Inferior parietal cortex (tissue), 1 donor: ENCODE measurements around the gene CERS2.
A peak's percentile ranks its signal among the peaks of the same experiment; 100 is the strongest.

Experiments used
- DNase-seq: peaks from one replicate; pipeline ENCODE4 v3.0.0-alpha.2; 2016; ENCODE audit errors: extremely low spot score

CERS2 gene

DNA sequence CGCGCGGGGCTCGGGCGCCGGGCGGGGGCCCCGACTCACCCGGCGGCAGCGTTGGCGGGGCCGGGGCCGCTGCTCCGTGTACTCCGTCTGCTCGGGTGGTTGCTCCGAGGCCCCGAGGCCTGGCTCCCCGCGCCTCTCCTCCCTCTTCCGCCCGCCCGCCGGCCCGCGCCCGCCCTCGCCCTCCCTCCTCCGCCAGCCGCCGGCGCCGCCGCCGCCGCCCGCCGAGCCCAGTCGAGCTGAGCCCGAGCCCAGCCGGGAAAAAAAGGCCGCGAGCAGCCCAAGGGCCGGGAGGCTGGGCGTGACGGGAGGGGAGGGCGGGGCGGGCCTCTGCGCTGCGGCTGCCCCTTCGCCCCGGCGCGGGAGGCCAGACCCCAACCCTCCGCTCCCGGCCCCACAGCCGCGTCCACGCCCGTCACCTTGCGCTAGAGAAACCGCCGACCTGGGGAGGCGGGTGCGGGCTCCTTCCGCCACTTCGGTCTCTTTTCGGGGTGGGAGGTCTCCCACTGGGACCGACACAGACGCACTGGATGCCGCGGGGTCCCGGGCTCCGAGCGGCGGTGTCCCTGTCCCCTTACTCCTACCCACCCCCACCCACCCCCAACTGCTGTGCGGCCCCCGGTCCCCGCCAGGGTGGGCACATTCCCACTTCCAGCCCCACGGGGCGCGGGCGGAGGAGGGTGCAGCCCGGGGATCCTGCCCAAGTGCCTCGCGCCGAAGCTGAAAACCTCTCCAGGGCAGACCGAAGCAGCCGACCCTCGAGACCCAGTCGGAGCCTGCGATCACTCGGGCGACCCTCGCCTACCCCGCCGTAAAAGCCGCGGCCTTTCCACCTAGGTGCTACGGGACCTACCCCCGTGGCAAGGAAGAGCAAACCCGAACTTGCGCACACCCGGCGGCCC, at the start of gene CERS2:
Gene CERS2 (minus strand): TSS at position 256 of the 899 bp plus-strand sequence. CDS start 5,745 bp downstream, outside the sequence.
- DNase-seq, result no peak

GRCh38 chr1:151013518-151013917, 38.9 kb upstream of the CERS2 start:
- no peak for DNase-seq

DNA sequence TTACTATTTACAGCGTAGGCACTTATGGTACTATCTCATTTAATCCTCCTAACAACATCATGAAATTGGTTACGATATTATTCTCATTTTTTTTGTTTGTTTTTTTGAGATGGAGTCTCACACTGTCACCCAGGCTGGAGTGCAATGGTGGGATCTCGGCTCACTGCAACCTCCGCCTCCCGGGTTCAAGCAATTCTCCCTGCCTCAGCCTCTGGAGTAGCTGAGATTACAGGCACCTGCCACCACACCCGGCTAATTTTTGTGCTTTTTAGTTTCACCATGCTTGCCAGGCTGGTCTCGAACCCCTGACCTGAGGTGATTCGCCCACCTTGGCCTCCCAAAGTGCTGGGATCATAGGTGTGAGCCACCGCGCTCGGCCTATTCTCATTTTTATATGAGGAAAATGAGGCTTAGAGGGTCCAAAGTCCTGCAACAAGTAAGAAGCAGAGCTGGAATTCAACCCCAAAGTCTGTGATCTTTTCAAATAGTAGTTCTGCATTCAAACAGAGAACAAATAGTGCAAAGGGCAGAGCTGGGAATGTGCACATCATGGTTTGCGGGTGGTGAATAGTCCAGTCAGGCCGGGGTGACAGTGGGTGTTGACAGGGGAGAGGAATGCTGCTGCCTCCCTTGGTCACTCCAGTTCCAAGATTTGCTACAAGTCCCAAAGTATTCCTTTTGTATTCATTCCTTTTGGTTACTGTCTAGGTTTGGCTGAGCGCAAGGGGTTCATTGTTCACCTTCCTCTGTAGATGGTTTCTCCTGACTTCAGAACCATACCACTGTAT, 38.2 kb upstream of the CERS2 start:
- DNase-seq, result no peak

GRCh38 chr1:151011154-151011850, 36.7 kb upstream of the CERS2 start:
- no peak for DNase-seq

- DNase-seq, result no peak
Observed at GRCh38 chr1:151010346-151010726, 35.7 kb upstream of the CERS2 start.

DNA sequence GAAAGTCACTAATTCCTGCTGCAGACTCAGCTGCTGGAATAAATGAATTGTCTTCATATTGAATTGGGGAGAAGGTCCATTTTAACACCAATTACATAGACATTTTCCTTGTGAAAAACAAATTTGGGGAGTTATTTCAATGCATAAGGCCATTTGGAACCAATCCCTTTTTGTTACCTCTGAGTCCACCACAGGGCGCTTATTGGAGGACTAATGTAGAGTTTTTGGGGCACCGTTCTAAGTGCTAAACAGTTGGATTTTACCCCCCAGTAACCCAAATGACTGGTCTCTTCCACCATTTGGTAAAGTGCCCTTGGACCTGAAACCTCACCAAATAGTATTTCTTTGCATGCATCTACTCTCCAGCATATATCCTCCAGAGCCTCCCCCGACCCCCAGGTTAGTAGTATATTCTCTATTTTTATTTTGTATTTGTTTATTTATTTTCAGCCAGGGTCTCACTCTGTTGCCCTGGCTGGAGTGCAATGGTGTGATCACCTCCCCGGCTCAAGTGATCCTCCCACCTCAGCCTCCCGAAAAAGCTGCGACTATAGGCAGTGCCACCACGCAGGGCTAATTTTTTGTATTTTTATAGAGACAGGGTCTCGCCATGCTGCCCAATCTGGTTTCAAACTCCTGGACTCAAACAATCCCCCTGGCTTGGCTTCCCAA, 35.2 kb upstream of the CERS2 start:
- DNase-seq, result no peak

GRCh38 chr1:151009206-151009587, 34.6 kb upstream of the CERS2 start:
- no peak for DNase-seq

DNA sequence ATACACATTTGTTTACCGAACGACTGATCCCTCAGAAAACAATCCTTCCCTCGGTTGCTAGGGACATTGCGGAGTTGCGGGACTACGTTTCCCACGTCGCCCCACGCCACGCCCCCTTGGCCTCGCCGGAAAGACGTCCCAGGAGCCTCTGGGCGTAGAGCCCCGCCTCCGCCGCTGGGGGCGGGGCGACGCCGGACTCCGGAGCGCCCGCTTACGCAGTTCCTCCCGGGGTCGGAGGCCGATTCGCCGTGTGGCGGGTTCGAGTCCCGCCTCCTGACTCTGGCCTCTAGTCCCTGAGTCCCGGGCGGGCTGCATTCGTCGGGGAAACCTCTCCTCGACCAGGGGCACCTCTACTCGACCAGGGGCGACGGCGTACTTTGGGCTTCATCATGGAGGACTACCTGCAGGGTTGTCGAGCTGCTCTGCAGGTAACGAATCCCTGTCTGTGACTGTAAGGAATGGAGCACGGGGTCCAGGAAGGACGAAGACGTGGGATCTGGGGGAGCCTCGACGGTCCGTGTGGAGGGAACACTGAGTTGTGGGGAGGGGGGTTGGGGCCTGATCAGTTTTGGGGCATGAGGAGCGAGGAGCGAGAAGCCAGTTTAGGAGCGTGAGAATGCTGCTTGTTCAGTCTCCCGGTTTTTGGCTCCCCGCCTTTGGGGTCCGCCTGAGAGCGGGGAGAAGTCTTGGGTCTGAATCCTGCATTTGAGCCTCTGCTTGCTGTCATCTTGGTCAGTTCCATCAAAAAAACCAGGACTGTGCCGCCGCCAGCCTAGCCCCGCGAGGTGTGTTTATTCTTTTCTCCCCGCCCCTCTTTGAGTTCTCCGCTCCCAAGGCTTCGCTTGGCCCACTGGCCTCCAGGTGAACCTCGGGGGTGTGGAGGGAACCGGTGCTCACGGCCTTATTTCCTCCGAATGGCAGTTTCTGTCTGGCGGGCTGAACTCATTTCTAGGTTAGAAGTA, 33.9 kb upstream of the CERS2 start, which contains the start of gene PRUNE1:
Gene PRUNE1 (plus strand): TSS at position 206 of the 962 bp plus-strand sequence. CDS start 184 bp downstream, at position 390.
- DNase-seq, result peak; percentile 97

DNA sequence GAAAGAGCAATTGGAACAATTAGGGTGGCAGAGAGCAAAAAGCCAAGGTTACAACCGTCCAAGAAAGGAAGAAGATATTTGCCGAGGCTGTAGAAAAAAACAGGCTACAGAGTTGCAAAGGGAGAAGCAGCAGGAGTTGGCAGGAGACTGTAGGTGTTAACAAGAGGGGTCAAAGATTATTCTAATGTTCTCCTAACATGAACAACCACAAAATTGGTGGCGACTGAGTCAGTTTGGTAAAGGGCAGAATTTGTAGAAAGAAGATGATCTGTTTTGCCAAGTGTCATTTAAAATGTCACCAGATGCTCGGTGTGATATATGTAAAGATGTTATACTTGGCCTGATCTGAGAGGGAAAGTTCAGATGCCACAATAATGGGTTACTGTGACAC, 33.2 kb upstream of the CERS2 start:
- no peak for DNase-seq

GRCh38 chr1:151006327-151007052, 31.9 kb upstream of the CERS2 start, which contains the start of gene MINDY1:
Gene MINDY1, minus strand, starts transcription at chr1:151006902. Its CDS starts 4,285 bp downstream, at chr1:151002617.
- peak; percentile 87 for DNase-seq

DNA sequence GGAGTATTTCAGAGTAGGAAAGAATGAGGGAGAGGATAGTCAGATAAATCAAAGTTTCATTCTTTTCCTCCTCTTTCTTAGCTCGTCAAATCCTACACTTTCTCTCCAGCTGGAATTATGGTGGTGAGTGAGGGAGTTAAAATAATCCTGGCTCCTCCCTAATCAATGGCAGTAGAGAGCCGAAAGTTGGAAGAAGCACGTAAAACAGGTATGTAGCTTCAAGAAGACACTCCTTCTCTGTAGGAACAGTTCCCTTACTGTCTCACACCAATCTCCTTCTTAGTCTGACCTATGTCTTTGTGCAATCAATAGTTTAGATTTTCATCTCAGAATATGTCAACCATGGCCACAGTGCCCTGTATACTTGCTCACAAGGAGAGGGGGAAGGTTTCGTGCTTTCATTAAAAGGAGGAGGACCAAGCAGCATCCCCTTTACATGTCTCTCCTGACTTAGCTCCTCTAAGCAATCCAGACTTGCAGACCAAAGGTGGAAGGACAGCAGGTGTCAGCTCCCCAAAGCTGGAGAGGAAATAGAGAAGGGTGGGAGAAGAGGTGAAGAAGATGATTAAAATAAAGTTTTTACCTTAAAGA, 31.2 kb upstream of the CERS2 start:
- DNase-seq, result peak; percentile 32

DNA sequence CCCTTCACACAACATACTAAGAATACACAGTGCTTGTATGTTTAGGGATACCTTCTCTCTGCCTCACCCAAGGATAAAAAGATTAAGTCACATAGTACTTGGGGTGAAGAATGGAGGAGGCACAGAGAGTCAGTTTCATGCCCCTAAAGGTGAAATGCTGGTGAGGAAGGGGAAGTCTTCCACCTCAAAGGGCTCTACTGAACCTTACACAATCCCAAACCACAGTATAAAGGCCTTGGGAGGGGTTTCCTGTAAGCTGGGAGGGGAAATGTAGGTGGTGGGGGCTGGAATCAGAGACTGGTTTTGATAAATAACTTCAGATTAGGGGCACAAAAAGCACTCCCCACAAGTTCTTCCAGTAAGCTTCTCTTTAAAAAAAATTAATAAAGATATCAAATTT, 28.5 kb upstream of the CERS2 start:
- no peak for DNase-seq

DNA sequence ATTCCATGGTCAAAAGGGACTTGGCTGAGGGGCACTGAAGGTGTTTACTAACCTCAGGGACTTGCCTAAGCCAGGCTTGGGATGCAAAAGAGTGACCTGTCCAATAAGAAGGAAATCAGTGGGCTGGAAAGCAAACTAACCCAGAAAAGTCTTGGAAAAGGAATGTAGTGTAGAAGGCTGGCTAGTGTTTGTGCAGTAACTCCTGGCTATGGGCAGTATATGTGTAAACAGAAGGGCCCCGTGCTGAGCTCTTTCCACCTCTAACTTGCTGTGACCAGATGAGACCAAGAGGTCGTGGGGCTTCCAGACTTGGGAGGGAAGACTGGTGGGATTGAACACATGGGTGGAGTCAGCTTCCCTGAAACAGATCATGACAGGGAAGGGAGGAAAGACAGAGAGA, 28.0 kb upstream of the CERS2 start:
- no peak for DNase-seq

DNA sequence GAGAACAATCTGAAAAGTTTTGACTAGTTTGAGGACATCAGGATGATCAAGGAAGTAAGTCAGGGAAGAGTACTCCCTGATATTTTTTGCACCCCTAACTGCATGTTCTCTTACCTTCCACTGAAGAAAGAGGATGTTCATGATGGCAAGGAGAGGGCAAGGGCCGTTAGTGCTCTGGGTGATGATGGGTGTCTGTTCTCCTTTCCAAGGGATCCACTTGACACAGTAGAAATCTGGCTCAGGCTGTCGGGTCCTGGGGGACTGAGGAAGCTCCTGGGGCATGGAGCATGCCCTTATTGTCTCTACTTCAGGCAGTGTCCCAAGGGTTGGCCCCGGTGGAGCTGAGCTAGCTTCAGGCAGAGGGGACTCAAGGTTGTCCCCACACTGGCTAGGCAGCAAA, 27.4 kb upstream of the CERS2 start:
- no peak for DNase-seq

GRCh38 chr1:151001602-151002001, 27.0 kb upstream of the CERS2 start:
- no peak for DNase-seq

- DNase-seq, result no peak
Observed at GRCh38 chr1:151000408-151000807, 25.8 kb upstream of the CERS2 start.

DNA sequence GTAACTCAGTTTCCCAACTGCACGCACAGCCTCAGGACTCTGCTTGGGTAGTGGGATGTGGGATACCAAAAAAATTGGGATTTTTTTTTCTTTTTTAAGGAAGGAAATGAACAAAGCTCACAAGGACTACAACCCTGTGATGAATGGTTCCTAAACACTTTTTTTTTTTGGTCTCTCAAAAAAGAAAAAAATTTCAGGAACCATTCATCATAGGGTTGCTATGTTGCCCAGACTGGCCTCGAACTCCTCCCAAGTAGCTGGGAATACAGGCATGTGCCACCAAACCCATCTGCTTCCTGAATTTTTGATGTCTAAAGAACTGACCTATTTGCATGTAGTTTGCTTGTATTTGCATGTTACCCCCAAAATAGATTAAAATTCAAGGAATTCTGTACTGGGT, 25.3 kb upstream of the CERS2 start:
- no peak for DNase-seq

DNA sequence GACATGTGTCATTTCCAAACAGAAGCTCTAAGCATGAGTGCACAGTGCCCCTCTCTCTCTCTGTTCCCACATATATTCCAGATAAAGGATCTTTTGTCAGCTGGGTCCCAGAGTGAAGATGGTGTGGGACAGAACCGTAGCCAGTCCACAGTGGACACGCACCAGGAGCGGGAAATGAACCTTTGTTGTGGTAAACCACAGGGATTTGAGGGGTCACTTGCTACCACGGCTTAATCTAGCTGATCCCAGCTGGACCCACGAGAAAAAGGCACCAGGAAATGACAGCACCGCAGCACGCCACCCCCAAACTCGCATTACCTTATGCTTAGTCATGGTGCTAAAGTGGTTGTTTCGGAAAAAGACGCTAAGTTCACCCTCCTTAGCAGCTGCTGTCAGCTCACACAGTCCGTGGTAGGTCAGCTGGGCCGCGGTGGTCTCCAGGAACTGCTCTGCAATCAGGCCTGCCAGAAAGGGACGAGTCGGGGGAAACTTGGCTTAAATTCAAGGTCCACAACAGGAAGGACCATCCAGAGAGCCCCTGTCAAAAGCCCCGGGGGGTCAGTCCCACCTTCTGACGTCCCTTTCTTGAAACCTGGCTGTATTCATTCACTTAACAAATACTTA, 24.5 kb upstream of the CERS2 start:
- DNase-seq, result peak; percentile 47

GRCh38 chr1:150997949-150998348, 23.3 kb upstream of the CERS2 start:
- no peak for DNase-seq
